GM12865 (cell line): Measurements from ENCODE around the gene FANCB.

ENCODE experiments used
- DNase-seq: peaks from one replicate; pipeline ENCODE4 v3.0.0; 2010; ENCODE audit warnings: low read depth
- H3K4me3 ChIP-seq: 2 replicates; pipeline ENCODE4 v1.5.1; 2011; ENCODE audit warnings: mild to moderate bottlenecking, low read depth, low read length, control low read depth
- CTCF ChIP-seq: IDR thresholded peaks from 2 replicates; pipeline ENCODE4 v1.5.1; 2011; ENCODE audit warnings: low read length, control low read depth, low read depth, inconsistent platforms; ENCODE audit not compliant: insufficient read depth; ENCODE audit errors: missing control alignments

Gene FANCB

DNA sequence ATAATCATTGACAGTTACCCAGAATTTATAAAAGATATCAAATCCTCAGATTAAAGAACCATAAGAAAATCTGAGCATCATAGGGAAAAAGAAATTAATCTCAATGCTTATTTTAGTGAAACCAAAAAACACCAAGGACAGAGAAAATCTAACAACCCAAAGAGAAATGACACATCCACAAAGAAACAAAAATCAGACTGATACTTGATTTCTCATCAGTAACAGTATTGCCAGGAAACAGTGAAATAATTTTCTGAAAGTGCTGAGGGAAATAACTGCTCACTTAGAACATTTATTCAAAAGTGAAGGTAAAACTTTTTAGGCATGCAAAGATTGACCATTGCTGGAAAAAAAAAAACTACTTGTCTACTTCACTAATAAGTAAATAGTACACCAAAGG is 11.0 kb upstream of the FANCB start:
- no peak for TF ChIP-seq CTCF

GRCh38 chrX:14875624-14876023 is 2.8 kb upstream of the FANCB start:
- no peak for TF ChIP-seq CTCF

More for the DNA sequence above, 11.0 kb upstream of the FANCB start:
- no peak overlapping the region for H3K4me3 ChIP-seq
- DNase-seq = no peak

GRCh38 chrX:14873676-14874049 is 794 bp upstream of the FANCB start:
- peak overlapping the region; percentile 85 for H3K4me3 ChIP-seq
- no peak for TF ChIP-seq CTCF
- DNase-seq = no peak

More at GRCh38 chrX:14875624-14876023, 2.8 kb upstream of the FANCB start:
- no peak for DNase-seq
- no peak overlapping the region for H3K4me3 ChIP-seq

GRCh38 chrX:14872355-14872754 is 514 bp downstream of the FANCB start:
- TF ChIP-seq CTCF = no peak

GRCh38 chrX:14871767-14872166 is 1.1 kb downstream of the FANCB start:
- H3K4me3 ChIP-seq = peak overlapping the region; percentile 89
- no peak for DNase-seq
- no peak for TF ChIP-seq CTCF

More at GRCh38 chrX:14872355-14872754, 514 bp downstream of the FANCB start:
- DNase-seq = peak; percentile 4
- peak overlapping the region; percentile 89 for H3K4me3 ChIP-seq

DNA sequence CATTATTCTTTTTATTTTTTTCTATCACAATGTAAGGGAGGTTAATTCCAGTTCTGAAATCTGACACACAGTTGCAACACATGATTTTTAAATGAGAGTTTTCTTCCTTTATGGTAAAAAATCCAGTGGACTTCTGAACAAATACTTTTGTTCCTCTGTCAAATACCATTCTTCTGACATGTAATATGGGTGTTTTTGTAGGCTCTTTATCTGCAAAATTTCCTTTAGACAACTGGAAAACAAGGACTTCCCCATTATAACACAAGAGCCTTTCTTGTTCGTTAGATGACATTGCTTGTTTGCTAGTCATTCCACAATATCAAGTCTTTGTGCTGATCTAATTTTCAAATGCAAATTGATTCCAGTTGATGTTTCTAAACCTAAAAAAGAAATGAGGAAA is 7.7 kb downstream of the FANCB start:
- no peak for DNase-seq
- no peak for TF ChIP-seq CTCF
- H3K4me3 ChIP-seq = no peak overlapping the region

DNA sequence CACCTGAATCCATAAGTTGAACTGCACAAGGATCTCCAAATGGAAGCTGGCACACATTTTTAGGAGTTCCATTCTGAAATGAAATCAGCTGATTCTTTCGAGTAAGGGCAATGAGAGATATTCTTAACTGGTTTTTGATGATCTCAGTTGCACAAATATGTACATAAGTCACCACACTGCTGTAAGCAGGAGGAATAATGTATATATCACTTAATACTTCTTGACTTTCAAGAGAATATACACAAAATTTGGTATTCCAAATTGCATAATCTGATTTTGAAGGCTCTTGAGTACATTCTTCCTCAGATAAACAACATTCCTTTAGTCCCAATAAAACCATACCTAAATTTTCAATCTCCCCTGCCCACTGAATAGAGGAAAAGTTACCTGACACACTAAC is 8.2 kb downstream of the FANCB start:
- no peak for TF ChIP-seq CTCF
- no peak overlapping the region for H3K4me3 ChIP-seq
- no peak for DNase-seq
